ENCODE results near the gene ZNF593.

GRCh38 chr1:26168410-26169197 lies 1.1 kb upstream of the ZNF593 start, which contains the start of gene C1orf232:
- TF ChIP-seq CTCF (conservative IDR thresholded peaks at IDR 0.05 in 1 of 2, IDR thresholded peaks at IDR 0.05 in 1 of 2; ENCODE audit: extremely low read depth in 1 of 2, insufficient read depth in 1 of 2, low read depth in 1 of 2, low read length in 2 of 2) (no peak), EZH2 (IDR thresholded peaks at IDR 0.05; ENCODE audit: borderline replicate concordance, low read length) (no peak)
